Endothelial cell of umbilical vein (primary cell): ENCODE results near the gene GRIA1.

Source experiments
- CTCF ChIP-seq, 2 donors: IDR thresholded peaks; 1 replicate in 1 of 2; 2 replicates in 1 of 2; pipeline ENCODE4 v1.5.1; 2011; ENCODE audit warnings: low read length in 2 of 2, mild to moderate bottlenecking in 2 of 2, moderate library complexity in 2 of 2, control low read depth in 1 of 2, inconsistent platforms in 1 of 2, low read depth in 1 of 2; ENCODE audit not compliant: insufficient read depth in 1 of 2; ENCODE audit errors: extremely low read depth in 1 of 2
- EZH2 ChIP-seq: IDR thresholded peaks from 2 replicates; pipeline ENCODE4 v1.6.1; 2012; ENCODE audit warnings: borderline replicate concordance, low read depth, mild to moderate bottlenecking, moderate library complexity, low read length, inconsistent platforms; ENCODE audit not compliant: severe bottlenecking
- FOS ChIP-seq: IDR thresholded peaks from 2 replicates; pipeline ENCODE4 v1.6.1; 2011; ENCODE audit warnings: mild to moderate bottlenecking, low read length, moderate library complexity, borderline replicate concordance; ENCODE audit not compliant: insufficient read depth
- GATA2 ChIP-seq: IDR thresholded peaks from 2 replicates; pipeline ENCODE4 v1.7.0; 2011; ENCODE audit warnings: low read depth, mild to moderate bottlenecking, moderate library complexity, mixed read lengths, low read length; ENCODE audit not compliant: insufficient read length, insufficient read depth
- JUN ChIP-seq: IDR thresholded peaks from 2 replicates; pipeline ENCODE4 v1.6.1; 2011; ENCODE audit warnings: borderline replicate concordance, low read depth; ENCODE audit not compliant: insufficient read length, insufficient read depth
- MAX ChIP-seq: IDR thresholded peaks from 2 replicates; pipeline ENCODE4 v1.6.1; 2011; ENCODE audit not compliant: insufficient read depth, insufficient read length
- MYC ChIP-seq: IDR thresholded peaks from one replicate; pipeline ENCODE4 v1.6.1; 2011; ENCODE audit warnings: mild to moderate bottlenecking, low read depth, low read length
- POLR2A ChIP-seq: IDR thresholded peaks from 2 replicates; pipeline ENCODE4 v1.6.1; 2012; ENCODE audit warnings: low read depth, mild to moderate bottlenecking, control low read depth, low read length
- POLR2AphosphoS5 ChIP-seq: IDR thresholded peaks from 2 replicates; pipeline ENCODE4 v1.6.1; 2012; ENCODE audit warnings: low read depth, mild to moderate bottlenecking, control low read depth, low read length, moderate library complexity; ENCODE audit not compliant: insufficient read depth

GRCh38 chr5:153504726-153505125 is 14.3 kb downstream of the GRIA1 start:
- TF ChIP-seq POLR2A (no peak), JUN (no peak), CTCF (IDR thresholded peaks at IDR 0.05; ENCODE audit: extremely low read depth in 1 of 2, insufficient read depth in 1 of 2, low read depth in 1 of 2, low read length in 2 of 2) (no peak), POLR2AphosphoS5 (no peak), EZH2 (no peak), MAX (no peak), GATA2 (no peak), MYC (no peak), FOS (no peak)
